ENCODE results near the gene JMY.
"Not testable (repeated sequence)": the region's sequence is repeated elsewhere in the genome, so short reads cannot be mapped to it uniquely, and the experiment has no call there.

Gene JMY

GRCh38 chr5:79236362-79236969 lies 535 bp downstream of the JMY start:
- no peak for DNase-seq
- in situ Hi-C loops (cut with MboI; ENCODE audit: low pct_unique_long_range_greater_than_20kb, low sequenced_read_pairs): no loop called here

GRCh38 chr5:79236970-79237739 lies 1.2 kb downstream of the JMY start:
- in situ Hi-C loops (cut with MboI; ENCODE audit: low pct_unique_long_range_greater_than_20kb, low sequenced_read_pairs): no loop called here
- peak; percentile 46 for DNase-seq

- peak; percentile 62 for DNase-seq
- in situ Hi-C loops (cut with MboI; ENCODE audit: low pct_unique_long_range_greater_than_20kb, low sequenced_read_pairs): no loop called here
Measured at GRCh38 chr5:79237740-79238560, 2.0 kb downstream of the JMY start.

- in situ Hi-C loops (cut with MboI; ENCODE audit: low pct_unique_long_range_greater_than_20kb, low sequenced_read_pairs): no loop called here
- no peak for DNase-seq
Measured at GRCh38 chr5:79240561-79240960, 4.6 kb downstream of the JMY start.

GRCh38 chr5:79241535-79241979 lies 5.6 kb downstream of the JMY start:
- in situ Hi-C loops (cut with MboI; ENCODE audit: low pct_unique_long_range_greater_than_20kb, low sequenced_read_pairs): no loop called here
- no peak for DNase-seq

GRCh38 chr5:79242242-79243039 lies 6.5 kb downstream of the JMY start:
- DNase-seq: no peak
- in situ Hi-C loops (cut with MboI; ENCODE audit: low pct_unique_long_range_greater_than_20kb, low sequenced_read_pairs): no loop called here

- in situ Hi-C loops (cut with MboI; ENCODE audit: low pct_unique_long_range_greater_than_20kb, low sequenced_read_pairs): no loop called here
- no peak for DNase-seq
Measured at GRCh38 chr5:79243224-79243623, 7.3 kb downstream of the JMY start.

GRCh38 chr5:79254067-79254466 lies 18.1 kb downstream of the JMY start:
- in situ Hi-C loops (cut with MboI; ENCODE audit: low pct_unique_long_range_greater_than_20kb, low sequenced_read_pairs): not testable (repeated sequence)

GRCh38 chr5:79255786-79256557 lies 20.0 kb downstream of the JMY start:
- DNase-seq: no peak
- in situ Hi-C loops (cut with MboI; ENCODE audit: low pct_unique_long_range_greater_than_20kb, low sequenced_read_pairs): no loop called here

More at GRCh38 chr5:79254067-79254466, 18.1 kb downstream of the JMY start:
- not testable (repeated sequence) for DNase-seq

GRCh38 chr5:79256563-79256962 lies 20.6 kb downstream of the JMY start:
- DNase-seq: no peak
- in situ Hi-C loops (cut with MboI; ENCODE audit: low pct_unique_long_range_greater_than_20kb, low sequenced_read_pairs): no loop called here

- in situ Hi-C loops (cut with MboI; ENCODE audit: low pct_unique_long_range_greater_than_20kb, low sequenced_read_pairs): no loop called here
- DNase-seq: no peak
Measured at GRCh38 chr5:79257314-79257713, 21.4 kb downstream of the JMY start.

- DNase-seq: no peak
- in situ Hi-C loops (cut with MboI; ENCODE audit: low pct_unique_long_range_greater_than_20kb, low sequenced_read_pairs): no loop called here
Measured at GRCh38 chr5:79258801-79259200, 22.9 kb downstream of the JMY start.

GRCh38 chr5:79259383-79259782 lies 23.5 kb downstream of the JMY start:
- in situ Hi-C loops (cut with MboI; ENCODE audit: low pct_unique_long_range_greater_than_20kb, low sequenced_read_pairs): no loop called here

GRCh38 chr5:79259810-79260209 lies 23.9 kb downstream of the JMY start:
- in situ Hi-C loops (cut with MboI; ENCODE audit: low pct_unique_long_range_greater_than_20kb, low sequenced_read_pairs): no loop called here
- DNase-seq: no peak

More at GRCh38 chr5:79259383-79259782, 23.5 kb downstream of the JMY start:
- DNase-seq: no peak

GRCh38 chr5:79261897-79262296 lies 26.0 kb downstream of the JMY start:
- in situ Hi-C loops (cut with MboI; ENCODE audit: low pct_unique_long_range_greater_than_20kb, low sequenced_read_pairs): no loop called here
- no peak for DNase-seq

GRCh38 chr5:79263290-79263689 lies 27.4 kb downstream of the JMY start:
- no peak for DNase-seq
- in situ Hi-C loops (cut with MboI; ENCODE audit: low pct_unique_long_range_greater_than_20kb, low sequenced_read_pairs): no loop called here

GRCh38 chr5:79267180-79267579 lies 31.2 kb downstream of the JMY start:
- DNase-seq: no peak
- in situ Hi-C loops (cut with MboI; ENCODE audit: low pct_unique_long_range_greater_than_20kb, low sequenced_read_pairs): no loop called here

GRCh38 chr5:79269733-79270166 lies 33.8 kb downstream of the JMY start:
- in situ Hi-C loops (cut with MboI; ENCODE audit: low pct_unique_long_range_greater_than_20kb, low sequenced_read_pairs): no loop called here
- peak; percentile 28 for DNase-seq

Data from KBM-7 (cell line).